ENCODE data around the gene JAM3. TPM values are rescaled to one million over a fixed set of nuclear protein-coding genes. Genes with fewer than 3 reads are reported as not detected.
A peak's percentile ranks its signal among the peaks of the same experiment; 100 is the strongest.

JAM3 gene
- total RNA-seq, 1 experiment from 2014 or later: 3.1 TPM

- no peak for TF ChIP-seq EZH2 (IDR thresholded peaks at IDR 0.05; ENCODE audit: low read length, unreplicated experiment)
- TF ChIP-seq EZH2phosphoT487 (IDR thresholded peaks at IDR 0.05; ENCODE audit: borderline replicate concordance, low read length): no peak
- TF ChIP-seq CTCF (conservative IDR thresholded peaks at IDR 0.05; ENCODE audit: low read depth, low read length): no peak
- Histone ChIP-seq H3K27me3 (ENCODE audit: low read length) (peaks cover 87% of the 10 kb centered on the region), H3K79me2 (ENCODE audit: low read length) (no peaks in the 10 kb centered on the region), H3K4me3 (ENCODE audit: low read length) (no peak overlapping the region), H3K4me2 (ENCODE audit: low read length) (no peak overlapping the region), H2AFZ (ENCODE audit: low read length) (no peak overlapping the region), H3K9ac (ENCODE audit: low read length) (no peak overlapping the region), H3K36me3 (ENCODE audit: low read depth, low read length) (no peaks in the 10 kb centered on the region), H3K4me1 (ENCODE audit: insufficient read depth, low read length) (no peaks in the 10 kb centered on the region), H3F3A (ENCODE audit: low read length, unreplicated experiment) (no peaks in the 10 kb centered on the region), H3K9me2 (replicated peaks; ENCODE audit: low read length) (no peaks in the 10 kb centered on the region), H3K9me3 (ENCODE audit: low read length) (no peaks in the 10 kb centered on the region), H3K27ac (ENCODE audit: low read length) (no peak overlapping the region), H4K20me1 (ENCODE audit: low read length) (no peaks in the 10 kb centered on the region)
- BruUV-seq (replicated peaks): no TSS peak
- POLR2A ChIA-PET (ENCODE audit: unreplicated experiment): no interaction called here
- no peak for DNase-seq
- intact Hi-C loops (cut with micrococcal nuclease): no loop called here
- ATAC-seq: peak; percentile 18; the same call in 1 of the 2 replicates
- CTCF ChIA-PET: no interaction called here
These were observed 1.7 kb upstream of the JAM3 start for GRCh38 chr11:134066943-134067885.

- Histone ChIP-seq H3K4me3 (ENCODE audit: low read length) (no peak overlapping the region), H3K9me2 (replicated peaks; ENCODE audit: low read length) (no peaks in the 10 kb centered on the region), H2AFZ (ENCODE audit: low read length) (no peak overlapping the region), H4K20me1 (ENCODE audit: low read length) (no peaks in the 10 kb centered on the region), H3F3A (ENCODE audit: low read length, unreplicated experiment) (no peaks in the 10 kb centered on the region), H3K9me3 (ENCODE audit: low read length) (no peaks in the 10 kb centered on the region), H3K27ac (ENCODE audit: low read length) (no peak overlapping the region), H3K4me1 (ENCODE audit: insufficient read depth, low read length) (no peaks in the 10 kb centered on the region), H3K36me3 (ENCODE audit: low read depth, low read length) (no peaks in the 10 kb centered on the region), H3K79me2 (ENCODE audit: low read length) (no peaks in the 10 kb centered on the region), H3K27me3 (ENCODE audit: low read length) (peaks cover 95% of the 10 kb centered on the region), H3K9ac (ENCODE audit: low read length) (no peak overlapping the region), H3K4me2 (ENCODE audit: low read length) (no peak overlapping the region)
- ChIA-PET POLR2A (ENCODE audit: unreplicated experiment) (no interaction called here), CTCF (no interaction called here)
- no peak for DNase-seq
- ATAC-seq: no peak
- no TSS peak for BruUV-seq (replicated peaks)
- intact Hi-C loops (cut with micrococcal nuclease): loop anchor here (10.0 kb wide), 1 partner anchor 55 kb away; no protein-coding TSS in a partner anchor
- TF ChIP-seq EZH2 (IDR thresholded peaks at IDR 0.05; ENCODE audit: low read length, unreplicated experiment) (no peak), EZH2phosphoT487 (IDR thresholded peaks at IDR 0.05; ENCODE audit: borderline replicate concordance, low read length) (no peak), CTCF (conservative IDR thresholded peaks at IDR 0.05; ENCODE audit: low read depth, low read length) (no peak)
These were observed 812 bp downstream of the JAM3 start for GRCh38 chr11:134069426-134070341.
